Measurements from ENCODE around the gene ADAM19.

GRCh38 chr5:157481265-157481664 is 94.3 kb downstream of the ADAM19 start:
- TF ChIP-seq CTCF (IDR thresholded peaks at IDR 0.05) (no peak), POLR2A (IDR thresholded peaks at IDR 0.05) (no peak)

All from uterus (tissue), 2 donors.